Neural cell (in vitro differentiated cells): ENCODE measurements around the gene ITGAE.

Experiments used
- CTCF ChIP-seq: fragments of 450-650 bp; IDR thresholded peaks from 2 replicates; pipeline ENCODE4 v1.5.1; 2014; ENCODE audit warnings: antibody characterized with exemption, mild to moderate bottlenecking, moderate library complexity; ENCODE audit not compliant: poor library complexity, severe bottlenecking
- TAF1 ChIP-seq: IDR thresholded peaks from 2 replicates; pipeline ENCODE4 v1.6.1; 2012; ENCODE audit warnings: low read depth

GRCh38 chr17:3800362-3801271 is at the start of gene ITGAE:
- no peak for TF ChIP-seq CTCF
- no peak for TF ChIP-seq TAF1
